ENCODE results near the gene ANAPC4.

DNA sequence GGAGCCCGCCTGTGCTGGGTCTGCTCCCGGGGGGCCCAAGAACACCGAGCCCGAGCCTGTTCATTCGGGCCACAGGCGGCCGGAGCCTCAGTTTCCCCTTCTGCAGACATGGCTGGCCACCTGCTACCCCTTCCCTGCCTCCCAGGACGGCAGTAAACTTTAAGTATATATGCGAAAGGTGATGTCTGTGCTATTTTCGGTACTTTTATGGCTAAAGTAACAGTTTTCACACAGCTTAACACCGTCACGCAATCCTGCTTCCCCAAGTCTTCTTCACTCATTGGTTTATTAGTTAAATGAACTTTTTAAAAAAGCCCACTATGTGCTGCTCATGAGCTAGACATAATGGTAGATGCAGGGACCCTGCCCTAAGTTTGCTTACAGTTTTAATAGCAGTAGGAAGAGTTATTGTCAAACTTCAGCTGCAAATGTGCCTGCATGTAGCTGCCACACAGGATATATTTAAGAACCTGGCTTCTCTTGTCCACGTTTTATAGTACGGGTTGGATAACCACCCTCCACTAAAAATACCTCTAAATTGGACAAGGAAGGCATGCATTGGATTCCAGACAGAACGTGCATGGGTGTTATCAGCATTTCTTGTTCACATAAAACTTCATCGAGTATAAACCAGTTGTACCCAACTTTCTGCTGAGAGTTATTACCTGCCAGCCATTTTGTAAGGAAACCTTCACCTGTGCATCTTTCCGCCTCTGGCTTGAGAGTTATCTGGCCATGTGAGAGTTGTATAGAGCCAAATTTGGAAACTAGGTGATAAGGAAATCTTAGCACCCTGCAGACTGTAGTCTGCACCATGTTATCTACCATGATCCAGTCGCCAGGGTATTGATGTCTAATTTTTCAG, 741 bp downstream of the ANAPC4 start:
- TF ChIP-seq, protein P1, sequence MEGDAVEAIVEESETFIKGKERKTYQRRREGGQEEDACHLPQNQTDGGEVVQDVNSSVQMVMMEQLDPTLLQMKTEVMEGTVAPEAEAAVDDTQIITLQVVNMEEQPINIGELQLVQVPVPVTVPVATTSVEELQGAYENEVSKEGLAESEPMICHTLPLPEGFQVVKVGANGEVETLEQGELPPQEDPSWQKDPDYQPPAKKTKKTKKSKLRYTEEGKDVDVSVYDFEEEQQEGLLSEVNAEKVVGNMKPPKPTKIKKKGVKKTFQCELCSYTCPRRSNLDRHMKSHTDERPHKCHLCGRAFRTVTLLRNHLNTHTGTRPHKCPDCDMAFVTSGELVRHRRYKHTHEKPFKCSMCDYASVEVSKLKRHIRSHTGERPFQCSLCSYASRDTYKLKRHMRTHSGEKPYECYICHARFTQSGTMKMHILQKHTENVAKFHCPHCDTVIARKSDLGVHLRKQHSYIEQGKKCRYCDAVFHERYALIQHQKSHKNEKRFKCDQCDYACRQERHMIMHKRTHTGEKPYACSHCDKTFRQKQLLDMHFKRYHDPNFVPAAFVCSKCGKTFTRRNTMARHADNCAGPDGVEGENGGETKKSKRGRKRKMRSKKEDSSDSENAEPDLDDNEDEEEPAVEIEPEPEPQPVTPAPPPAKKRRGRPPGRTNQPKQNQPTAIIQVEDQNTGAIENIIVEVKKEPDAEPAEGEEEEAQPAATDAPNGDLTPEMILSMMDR (conservative IDR thresholded peaks at IDR 0.05 in 1 of 2, IDR thresholded peaks at IDR 0.05 in 1 of 2; ENCODE audit: extremely low read depth in 1 of 2, insufficient read depth in 1 of 2, low read depth in 1 of 2, low read length in 2 of 2): no peak
- TF ChIP-seq EZH2 (IDR thresholded peaks at IDR 0.05; ENCODE audit: borderline replicate concordance, low read length): no peak
